Measurements from ENCODE around the gene KCNJ16.

GRCh38 chr17:70071127-70071526, 3.9 kb upstream of the KCNJ16 start:
- TF ChIP-seq CTCF (conservative IDR thresholded peaks at IDR 0.05 in 1 of 2, IDR thresholded peaks at IDR 0.05 in 1 of 2; ENCODE audit: low read depth in 1 of 2, low read length in 2 of 2) (no peak), EZH2 (IDR thresholded peaks at IDR 0.05; ENCODE audit: low read length, missing control alignments) (no peak)
